Astrocyte (in vitro differentiated cells and primary cell): ENCODE results near the gene DNAJC5.

Source experiments
- EZH2 ChIP-seq: IDR thresholded peaks from 2 replicates; pipeline ENCODE4 v1.6.1; 2012; ENCODE audit warnings: mild to moderate bottlenecking, low read length, inconsistent platforms; ENCODE audit not compliant: insufficient read depth
- TF ChIP-seq, protein P1 (sequence below): IDR thresholded peaks from 2 replicates; pipeline ENCODE4 v1.5.1; 2011; ENCODE audit warnings: low read depth, mild to moderate bottlenecking, inconsistent platforms, low read length, moderate library complexity; ENCODE audit not compliant: insufficient read depth

DNA sequence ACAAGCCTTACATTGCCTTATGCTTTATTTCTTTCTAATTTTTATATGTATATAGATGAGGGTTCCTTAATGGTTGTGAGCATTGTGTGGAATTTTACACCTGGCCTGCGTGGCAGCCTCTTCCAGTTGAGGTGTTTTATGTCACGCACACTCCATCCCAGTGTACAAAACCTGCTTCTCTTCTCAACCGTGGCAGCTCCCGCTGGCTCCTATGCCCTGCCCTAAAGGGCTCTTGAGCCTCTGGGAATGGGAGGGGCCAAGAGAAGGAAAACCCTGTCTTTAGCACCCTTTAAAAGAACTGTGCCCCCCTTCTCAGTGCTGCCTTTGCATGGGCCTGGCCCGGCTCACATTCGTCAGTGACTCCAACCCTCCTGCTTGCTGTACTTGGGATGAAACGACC lies 4.3 kb upstream of the DNAJC5 start:
- TF ChIP-seq, protein P1, sequence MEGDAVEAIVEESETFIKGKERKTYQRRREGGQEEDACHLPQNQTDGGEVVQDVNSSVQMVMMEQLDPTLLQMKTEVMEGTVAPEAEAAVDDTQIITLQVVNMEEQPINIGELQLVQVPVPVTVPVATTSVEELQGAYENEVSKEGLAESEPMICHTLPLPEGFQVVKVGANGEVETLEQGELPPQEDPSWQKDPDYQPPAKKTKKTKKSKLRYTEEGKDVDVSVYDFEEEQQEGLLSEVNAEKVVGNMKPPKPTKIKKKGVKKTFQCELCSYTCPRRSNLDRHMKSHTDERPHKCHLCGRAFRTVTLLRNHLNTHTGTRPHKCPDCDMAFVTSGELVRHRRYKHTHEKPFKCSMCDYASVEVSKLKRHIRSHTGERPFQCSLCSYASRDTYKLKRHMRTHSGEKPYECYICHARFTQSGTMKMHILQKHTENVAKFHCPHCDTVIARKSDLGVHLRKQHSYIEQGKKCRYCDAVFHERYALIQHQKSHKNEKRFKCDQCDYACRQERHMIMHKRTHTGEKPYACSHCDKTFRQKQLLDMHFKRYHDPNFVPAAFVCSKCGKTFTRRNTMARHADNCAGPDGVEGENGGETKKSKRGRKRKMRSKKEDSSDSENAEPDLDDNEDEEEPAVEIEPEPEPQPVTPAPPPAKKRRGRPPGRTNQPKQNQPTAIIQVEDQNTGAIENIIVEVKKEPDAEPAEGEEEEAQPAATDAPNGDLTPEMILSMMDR, result no peak
- TF ChIP-seq EZH2, result no peak
